Measurements from ENCODE around the gene MYOCOS.
"Not testable (repeated sequence)": the region's sequence is repeated elsewhere in the genome, so short reads cannot be mapped to it uniquely, and the experiment has no call there.

The MYOCOS gene

GRCh38 chr1:171627020-171627419 lies 5.0 kb downstream of the MYOCOS start:
- DNase-seq, result no peak

- no peak for DNase-seq
Measured at GRCh38 chr1:171628225-171628624, 6.2 kb downstream of the MYOCOS start.

- no peak for DNase-seq
Measured at GRCh38 chr1:171635661-171636060, 13.6 kb downstream of the MYOCOS start.

- DNase-seq, result no peak
Measured at GRCh38 chr1:171636141-171636540, 14.1 kb downstream of the MYOCOS start.

- no peak for DNase-seq
Measured at GRCh38 chr1:171637928-171638576, 16.0 kb downstream of the MYOCOS start.

GRCh38 chr1:171640225-171640624 lies 18.2 kb downstream of the MYOCOS start:
- DNase-seq, result no peak

- no peak for DNase-seq
Measured at GRCh38 chr1:171641076-171641864, 19.2 kb downstream of the MYOCOS start.

GRCh38 chr1:171642197-171642596 lies 20.2 kb downstream of the MYOCOS start:
- DNase-seq, result no peak

GRCh38 chr1:171643156-171643555 lies 21.1 kb downstream of the MYOCOS start:
- no peak for DNase-seq

GRCh38 chr1:171644805-171645483 lies 22.9 kb downstream of the MYOCOS start:
- peak in 1 of 2 donors; percentile 67 for DNase-seq

GRCh38 chr1:171645553-171646248 lies 23.7 kb downstream of the MYOCOS start:
- DNase-seq, result no peak

- no peak for DNase-seq
Measured at GRCh38 chr1:171646249-171646560, 24.2 kb downstream of the MYOCOS start.

GRCh38 chr1:171652234-171652822 lies 30.3 kb downstream of the MYOCOS start, which contains the start of gene MYOC:
TSS of gene MYOC (minus strand) at chr1:171652688. CDS start at chr1:171652611, 77 bp downstream.
- no peak for DNase-seq

- no peak for DNase-seq
Measured at GRCh38 chr1:171653796-171654195, 31.8 kb downstream of the MYOCOS start.

GRCh38 chr1:171654201-171654941 lies 32.3 kb downstream of the MYOCOS start:
- no peak for DNase-seq

- DNase-seq, result peak in 1 of 2 donors; percentile 28
Measured at GRCh38 chr1:171654942-171655745, 33.1 kb downstream of the MYOCOS start.

GRCh38 chr1:171655746-171656116 lies 33.7 kb downstream of the MYOCOS start:
- DNase-seq, result no peak

GRCh38 chr1:171656206-171656605 lies 34.2 kb downstream of the MYOCOS start:
- DNase-seq, result not testable (repeated sequence)

- DNase-seq, result no peak
Measured at GRCh38 chr1:171661076-171661650, 39.1 kb downstream of the MYOCOS start.

GRCh38 chr1:171663036-171663853 lies 41.2 kb downstream of the MYOCOS start:
- no peak for DNase-seq
